Measurements from ENCODE around the gene RALGPS2. TPM values are rescaled to one million over a fixed set of nuclear protein-coding genes. Genes with fewer than 3 reads are reported as not detected.

The RALGPS2 gene
- total and polyA plus RNA-seq, 2 of the 13 experiments (the other 11 are each of a cell fraction or from before 2014, with no cell fraction given) = 15.6 to 36.0 TPM

GRCh38 chr1:178740924-178741323 lies 15.9 kb downstream of the RALGPS2 start:
- Histone ChIP-seq H2AFZ (ENCODE audit: low read length) (no peak overlapping the region), H3K4me1 (ENCODE audit: insufficient read depth, low read length) (peaks cover 28% of the 10 kb centered on the region), H3K4me3 (replicated peaks in 1 of 3; ENCODE audit: insufficient read depth in 1 of 3, low read depth in 2 of 3, low read length in 3 of 3) (no peak overlapping the region), H3K4me2 (ENCODE audit: low read depth, low read length) (no peak overlapping the region), H3K79me2 (ENCODE audit: insufficient read depth, low read length) (peaks cover 2% of the 10 kb centered on the region), H3K9ac (ENCODE audit: insufficient read depth, low read depth, low read length) (no peak overlapping the region), H4K20me1 (ENCODE audit: insufficient read depth, low read length) (no peaks in the 10 kb centered on the region), H3K27ac (ENCODE audit: extremely low read length, insufficient read depth, low read length) (no peak overlapping the region), H3K9me3 (ENCODE audit: low read length) (0 out of 2 replicates have a peak, but pooled peaks cover 6% of the 10 kb centered on the region), H3K36me3 (replicated peaks in 1 of 2; ENCODE audit: control insufficient read depth in 1 of 2, insufficient read depth in 2 of 2, low read length in 2 of 2) (peaks cover 4 to 23% of the 10 kb centered on the region in 2 experiments; a peak in 3 of 5 replicates), H3K27me3 (ENCODE audit: control insufficient read depth in 1 of 2, insufficient read depth in 2 of 2, low read length in 2 of 2) (no peaks in the 10 kb centered on the region)
- ATAC-seq (no peak), DNase-seq (ENCODE audit: low spot score) (no peak), FAIRE-seq (no peak)
- in situ Hi-C loops (cut with HindIII; ENCODE audit: extremely low pct_ligation_motif_present, low pct_unique_long_range_greater_than_20kb) = loop anchor here (25.0 kb wide), 1 partner anchor 429 kb away; no protein-coding TSS in a partner anchor
- no TSS peak for BruUV-seq (replicated peaks)
- 97% methylated on average over 1 of the region's 1 CpG for WGBS (ENCODE audit: low lambda C conversion rate)
- ChIA-PET POLR2A (interaction anchor here (1.3 kb wide), 1 partner anchor 199 kb away, joined by 3 read pairs; no protein-coding TSS in a partner anchor), CTCF (ENCODE audit: low intra/inter-chr PET ratio, low total read pairs) (no interaction called here)
- TF ChIP-seq ZFP37 (CRISPR knock-in tag; IDR thresholded peaks at IDR 0.05; ENCODE audit: borderline replicate concordance) = no peak
- TF ChIP-seq THAP8 (CRISPR knock-in tag; IDR thresholded peaks at IDR 0.05; ENCODE audit: borderline replicate concordance) = no peak
- TF ChIP-seq DMAP1 (CRISPR knock-in tag; IDR thresholded peaks at IDR 0.05) = no peak
- no peak for TF ChIP-seq ZNF12 (CRISPR knock-in tag; IDR thresholded peaks at IDR 0.05)
- no peak for TF ChIP-seq PRMT3 (CRISPR knock-in tag; IDR thresholded peaks at IDR 0.05; ENCODE audit: borderline replicate concordance, low read depth)
- no peak for TF ChIP-seq U2AF2 (IDR thresholded peaks at IDR 0.05; ENCODE audit: low read depth, low read length)
- no peak for TF ChIP-seq ZNF766 (CRISPR knock-in tag; IDR thresholded peaks at IDR 0.05; ENCODE audit: borderline replicate concordance)
- no peak for TF ChIP-seq ZNF788 (CRISPR knock-in tag; IDR thresholded peaks at IDR 0.05; ENCODE audit: borderline replicate concordance)
- TF ChIP-seq GTF3A (CRISPR knock-in tag; conservative IDR thresholded peaks at IDR 0.05) = no peak
- TF ChIP-seq SMARCC2 (IDR thresholded peaks at IDR 0.05) = no peak
- no peak for TF ChIP-seq ZBTB33 (CRISPR knock-in tag; IDR thresholded peaks at IDR 0.05)
- no peak for TF ChIP-seq LCORL (IDR thresholded peaks at IDR 0.05)
- TF ChIP-seq LCORL (CRISPR knock-in tag; IDR thresholded peaks at IDR 0.05) = no peak
- TF ChIP-seq MAX (IDR thresholded peaks at IDR 0.05) = no peak
- TF ChIP-seq SSRP1 (CRISPR knock-in tag; IDR thresholded peaks at IDR 0.05) = no peak
- TF ChIP-seq BCL3 (CRISPR knock-in tag; IDR thresholded peaks at IDR 0.05) = no peak
- intact Hi-C loops (cut with micrococcal nuclease; ENCODE audit: unreplicated experiment) = no loop called here

Measured in HepG2 (cell line).